Measurements from ENCODE around the gene DBNDD2. TPM values are rescaled to one million over a fixed set of nuclear protein-coding genes. Genes with fewer than 3 reads are reported as not detected.

The DBNDD2 gene
- total RNA-seq, 1 experiment from 2014 or later, result 58.7 TPM

- Mint-ChIP-seq H3K9me3 (no peaks in the 10 kb centered on the region), H3K27me3 (ENCODE audit: low read depth) (no peaks in the 10 kb centered on the region), H3K36me3 (peaks cover 41% of the 10 kb centered on the region), H3K4me1 (peaks cover 10% of the 10 kb centered on the region), H3K27ac (no peak overlapping the region), H3K4me3 (no peak overlapping the region)
- POLR2A ChIA-PET, result no interaction called here
- TF ChIP-seq ZSCAN18 (CRISPR knock-in tag; IDR thresholded peaks at IDR 0.05), result no peak
- TF ChIP-seq NR1H2 (CRISPR knock-in tag; IDR thresholded peaks at IDR 0.05), result no peak
- no peak for TF ChIP-seq MYBL2 (CRISPR knock-in tag; IDR thresholded peaks at IDR 0.05)
- no peak for TF ChIP-seq SOX15 (CRISPR knock-in tag; IDR thresholded peaks at IDR 0.05)
- TF ChIP-seq ZNF138 (CRISPR knock-in tag; conservative IDR thresholded peaks at IDR 0.05), result no peak
- TF ChIP-seq FOXP1 (CRISPR knock-in tag; IDR thresholded peaks at IDR 0.05; ENCODE audit: borderline replicate concordance), result no peak
- no peak for TF ChIP-seq MXD4 (CRISPR knock-in tag; IDR thresholded peaks at IDR 0.05; ENCODE audit: borderline replicate concordance)
- TF ChIP-seq SMAD3 (CRISPR knock-in tag; IDR thresholded peaks at IDR 0.05; ENCODE audit: borderline replicate concordance), result no peak
- TF ChIP-seq HMGA2 (CRISPR knock-in tag; IDR thresholded peaks at IDR 0.05), result no peak
- no peak for TF ChIP-seq PREB (CRISPR knock-in tag; IDR thresholded peaks at IDR 0.05; ENCODE audit: borderline replicate concordance)
- no peak for TF ChIP-seq CTCF (IDR thresholded peaks at IDR 0.05)
- no peak for TF ChIP-seq CREB1 (CRISPR knock-in tag; IDR thresholded peaks at IDR 0.05)
- no peak for TF ChIP-seq AR (CRISPR knock-in tag; IDR thresholded peaks at IDR 0.05)
- CTCF ChIA-PET, result interaction anchor here (1.3 kb wide), 1 partner anchor 46 kb away, joined by 3 read pairs; no protein-coding TSS in a partner anchor
- ATAC-seq (no peak), DNase-seq (ENCODE audit: low spot score) (no peak)
Measured at GRCh38 chr20:45419188-45420091, 11.4 kb downstream of the DBNDD2 start.

- H3K9me3 Mint-ChIP-seq, result no peaks in the 10 kb centered on the region
- ATAC-seq, result no peak
- ChIA-PET POLR2A (no interaction called here), CTCF (interaction anchor here (1.0 kb wide), 1 partner anchor 47 kb away, joined by 3 read pairs; no protein-coding TSS in a partner anchor)
- no peaks in the 10 kb centered on the region for H3K27me3 Mint-ChIP-seq (ENCODE audit: low read depth)
- no peak overlapping the region for H3K4me3 Mint-ChIP-seq
- H3K36me3 Mint-ChIP-seq, result peaks cover 45% of the 10 kb centered on the region
- TF ChIP-seq RORB (CRISPR knock-in tag; IDR thresholded peaks at IDR 0.05) (no peak), ETV6 (CRISPR knock-in tag; IDR thresholded peaks at IDR 0.05) (no peak), PRRX2 (CRISPR knock-in tag; IDR thresholded peaks at IDR 0.05) (no peak), HMGXB4 (CRISPR knock-in tag; IDR thresholded peaks at IDR 0.05) (no peak), ZNF138 (CRISPR knock-in tag; conservative IDR thresholded peaks at IDR 0.05) (no peak), IRF2 (CRISPR knock-in tag; IDR thresholded peaks at IDR 0.05; ENCODE audit: borderline replicate concordance, low read depth) (no peak), USF1 (CRISPR knock-in tag; IDR thresholded peaks at IDR 0.05) (no peak)
- H3K27ac Mint-ChIP-seq, result no peak overlapping the region
- H3K4me1 Mint-ChIP-seq, result peaks cover 10% of the 10 kb centered on the region
- no peak for DNase-seq (ENCODE audit: low spot score)
Measured at GRCh38 chr20:45420125-45420524, 12.0 kb downstream of the DBNDD2 start.
